Measurements from ENCODE around the gene TRMO. TPM values are rescaled to one million over a fixed set of nuclear protein-coding genes. Genes with fewer than 3 reads are reported as not detected.

TRMO gene
- total RNA-seq, 2 donors from 2014 or later, result 44.8 to 45.2 TPM

DNA sequence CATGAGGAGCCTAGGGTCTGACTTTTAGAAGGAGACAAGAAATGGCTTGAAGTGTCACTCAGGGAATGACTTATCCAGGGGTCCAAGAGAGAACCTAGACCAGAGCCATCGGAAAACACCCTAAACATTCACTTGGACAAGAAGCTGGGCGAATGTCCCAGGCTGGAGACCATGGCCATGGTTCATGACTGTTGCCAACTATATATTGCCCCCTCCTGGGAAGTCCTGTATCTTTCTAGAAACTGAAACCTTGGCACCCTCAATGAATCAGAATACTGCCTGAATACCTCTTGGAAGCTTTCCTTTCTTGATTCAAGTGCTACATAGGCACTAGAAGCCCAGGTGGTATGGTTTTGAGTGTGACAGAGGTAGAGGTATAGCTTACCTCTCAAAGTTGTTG lies 29.9 kb downstream of the TRMO start:
- H3K27me3 ChIP-seq (replicated peaks; ENCODE audit: insufficient read depth), result no peaks in the 10 kb centered on the region
- no peaks in the 10 kb centered on the region for H3K9me3 ChIP-seq
- DNase-seq (ENCODE audit: low spot score), result no peak
- no peak overlapping the region for H3K27ac ChIP-seq
- H3K4me1 ChIP-seq (replicated peaks), result no peaks in the 10 kb centered on the region
- no peaks in the 10 kb centered on the region for H3K36me3 ChIP-seq
- TF ChIP-seq, protein P1, sequence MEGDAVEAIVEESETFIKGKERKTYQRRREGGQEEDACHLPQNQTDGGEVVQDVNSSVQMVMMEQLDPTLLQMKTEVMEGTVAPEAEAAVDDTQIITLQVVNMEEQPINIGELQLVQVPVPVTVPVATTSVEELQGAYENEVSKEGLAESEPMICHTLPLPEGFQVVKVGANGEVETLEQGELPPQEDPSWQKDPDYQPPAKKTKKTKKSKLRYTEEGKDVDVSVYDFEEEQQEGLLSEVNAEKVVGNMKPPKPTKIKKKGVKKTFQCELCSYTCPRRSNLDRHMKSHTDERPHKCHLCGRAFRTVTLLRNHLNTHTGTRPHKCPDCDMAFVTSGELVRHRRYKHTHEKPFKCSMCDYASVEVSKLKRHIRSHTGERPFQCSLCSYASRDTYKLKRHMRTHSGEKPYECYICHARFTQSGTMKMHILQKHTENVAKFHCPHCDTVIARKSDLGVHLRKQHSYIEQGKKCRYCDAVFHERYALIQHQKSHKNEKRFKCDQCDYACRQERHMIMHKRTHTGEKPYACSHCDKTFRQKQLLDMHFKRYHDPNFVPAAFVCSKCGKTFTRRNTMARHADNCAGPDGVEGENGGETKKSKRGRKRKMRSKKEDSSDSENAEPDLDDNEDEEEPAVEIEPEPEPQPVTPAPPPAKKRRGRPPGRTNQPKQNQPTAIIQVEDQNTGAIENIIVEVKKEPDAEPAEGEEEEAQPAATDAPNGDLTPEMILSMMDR (IDR thresholded peaks at IDR 0.05), result no peak
- TF ChIP-seq POLR2AphosphoS5 (IDR thresholded peaks at IDR 0.05) (no peak), POLR2A (IDR thresholded peaks at IDR 0.05) (no peak)
- intact Hi-C loops (cut with DNase I), result no loop called here
- 85% methylated on average over 2 of the region's 2 CpGs for WGBS
- no peak overlapping the region for H3K4me3 ChIP-seq

- H3K9me3 ChIP-seq, result no peaks in the 10 kb centered on the region
- no peaks in the 10 kb centered on the region for H3K36me3 ChIP-seq
- H3K4me1 ChIP-seq (replicated peaks), result no peaks in the 10 kb centered on the region
- TF ChIP-seq POLR2AphosphoS5 (IDR thresholded peaks at IDR 0.05) (no peak), POLR2A (IDR thresholded peaks at IDR 0.05) (no peak)
- TF ChIP-seq, protein P1 (IDR thresholded peaks at IDR 0.05), result no peak
- intact Hi-C loops (cut with DNase I), result no loop called here
- 92% methylated on average over 5 of the region's 5 CpGs for WGBS
- H3K4me3 ChIP-seq, result no peak overlapping the region
- no peak overlapping the region for H3K27ac ChIP-seq
- DNase-seq (ENCODE audit: low spot score), result no peak
- H3K27me3 ChIP-seq (replicated peaks; ENCODE audit: insufficient read depth), result no peaks in the 10 kb centered on the region
These were observed 30.6 kb downstream of the TRMO start for GRCh38 chr9:97891736-97892135.

DNA sequence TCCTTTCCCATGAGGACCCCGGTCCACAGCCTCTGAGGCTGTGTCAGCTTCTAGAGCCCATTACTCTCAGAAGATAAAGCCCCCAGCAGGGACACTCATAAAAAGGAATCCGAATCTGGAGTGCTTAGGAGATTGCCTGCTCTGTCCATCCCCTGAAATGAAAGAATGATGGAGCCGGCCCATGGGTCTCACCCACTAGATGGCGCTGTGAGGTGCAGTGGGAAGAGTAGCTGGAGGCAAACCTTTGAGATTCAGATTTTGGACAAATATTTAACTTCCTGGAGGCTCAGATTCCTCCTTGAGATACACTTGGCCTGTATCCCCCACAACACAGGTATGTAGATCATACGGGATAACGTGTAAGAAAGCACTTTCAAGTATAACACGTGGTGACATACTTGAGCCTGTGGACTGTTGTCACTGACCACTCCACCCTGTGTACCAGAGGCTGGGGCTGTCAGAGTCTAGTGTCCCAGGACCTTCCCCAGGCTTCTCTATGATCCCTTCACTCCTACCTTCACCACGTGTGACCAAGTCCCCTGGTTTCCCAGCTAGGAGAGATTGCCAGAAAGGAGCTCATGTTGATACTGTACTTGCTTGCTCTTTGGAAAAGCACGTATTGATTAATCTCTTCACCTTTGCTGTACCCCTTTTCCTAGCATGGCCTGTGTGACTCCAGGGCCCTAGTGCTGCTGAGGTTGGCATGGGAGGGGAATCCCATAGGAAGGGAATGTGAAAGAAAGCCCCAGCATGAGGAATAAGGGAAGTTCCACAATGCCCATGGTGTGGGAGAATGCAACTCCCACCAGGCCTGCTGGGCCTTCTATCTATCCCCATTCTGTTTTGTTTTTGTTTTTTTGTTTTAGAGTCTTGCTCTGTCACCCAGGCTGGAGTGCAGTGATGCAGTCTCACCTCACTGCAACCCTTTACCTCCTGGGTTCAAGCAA lies 32.1 kb downstream of the TRMO start:
- Histone ChIP-seq H3K27ac (no peak overlapping the region), H3K4me3 (no peak overlapping the region), H3K27me3 (replicated peaks; ENCODE audit: insufficient read depth) (no peaks in the 10 kb centered on the region), H3K4me1 (replicated peaks) (no peaks in the 10 kb centered on the region), H3K9me3 (no peaks in the 10 kb centered on the region), H3K36me3 (no peaks in the 10 kb centered on the region)
- WGBS, result 35% methylated on average over 9 of the region's 9 CpGs
- intact Hi-C loops (cut with DNase I), result no loop called here
- TF ChIP-seq POLR2A (IDR thresholded peaks at IDR 0.05), result no peak
- TF ChIP-seq, protein P1 (IDR thresholded peaks at IDR 0.05), result peak in 3 of 4 experiments; percentile 14 to 46 (median 33)
- TF ChIP-seq POLR2AphosphoS5 (IDR thresholded peaks at IDR 0.05), result no peak
- DNase-seq (ENCODE audit: low spot score), result no peak

GRCh38 chr9:97880336-97880735 lies 42.0 kb downstream of the TRMO start:
- Histone ChIP-seq H3K4me1 (replicated peaks) (no peaks in the 10 kb centered on the region), H3K36me3 (no peaks in the 10 kb centered on the region), H3K9me3 (no peaks in the 10 kb centered on the region), H3K27ac (no peak overlapping the region), H3K27me3 (replicated peaks; ENCODE audit: insufficient read depth) (no peaks in the 10 kb centered on the region), H3K4me3 (no peak overlapping the region)
- intact Hi-C loops (cut with DNase I), result no loop called here
- no peak for TF ChIP-seq POLR2AphosphoS5 (IDR thresholded peaks at IDR 0.05)
- no peak for TF ChIP-seq POLR2A (IDR thresholded peaks at IDR 0.05)
- no peak for DNase-seq (ENCODE audit: low spot score)
- 83% methylated on average over 4 of the region's 4 CpGs for WGBS

DNA sequence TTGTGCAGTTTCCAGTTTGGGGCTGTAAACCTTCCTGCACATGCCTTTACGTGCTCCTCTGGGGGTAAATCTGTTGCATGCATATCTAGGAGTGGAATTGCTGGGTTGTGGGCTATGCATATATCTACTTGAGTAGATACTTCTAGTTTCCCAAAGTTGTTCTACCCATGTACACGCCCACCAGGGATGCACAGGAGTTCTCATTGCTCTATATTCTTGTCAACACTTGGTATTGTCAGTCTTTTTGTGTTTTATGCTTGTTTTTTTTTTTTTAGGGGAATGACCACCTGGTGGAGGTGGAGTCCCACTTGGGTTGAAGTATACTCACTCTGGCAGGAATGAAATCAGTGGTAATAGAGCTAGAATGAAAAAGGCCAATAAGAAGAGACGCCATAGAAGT lies 46.2 kb downstream of the TRMO start:
- Histone ChIP-seq H3K4me3 (no peak overlapping the region), H3K27me3 (replicated peaks; ENCODE audit: insufficient read depth) (no peaks in the 10 kb centered on the region), H3K36me3 (no peaks in the 10 kb centered on the region), H3K4me1 (replicated peaks) (no peaks in the 10 kb centered on the region), H3K27ac (no peak overlapping the region), H3K9me3 (no peaks in the 10 kb centered on the region)
- WGBS, result 96% methylated on average over 3 of the region's 3 CpGs
- DNase-seq (ENCODE audit: low spot score), result no peak
- intact Hi-C loops (cut with DNase I), result no loop called here
- TF ChIP-seq POLR2AphosphoS5 (IDR thresholded peaks at IDR 0.05) (no peak), POLR2A (IDR thresholded peaks at IDR 0.05) (no peak)
- TF ChIP-seq, protein P1 (IDR thresholded peaks at IDR 0.05), result no peak
